DOHH2 (cell line): Measurements from ENCODE around the gene PLIN5.

Source experiments
- H3F3A ChIP-seq: fragments of 200-600 bp; sonication (generic), shearing (Covaris generic); 2 replicates; pipeline ENCODE4 v1.6.0; 2016; ENCODE audit warnings: antibody characterized with exemption, mild to moderate bottlenecking; ENCODE audit not compliant: control insufficient read depth, insufficient read depth
- H3K27ac ChIP-seq: fragments of 200-600 bp; sonication (generic); 2 replicates; pipeline ENCODE4 v1.5.1; 2014; ENCODE audit warnings: low read depth, mild to moderate bottlenecking, low read length, moderate library complexity
- H3K27me3 ChIP-seq: fragments of 200-600 bp; sonication (generic); 2 replicates; pipeline ENCODE4 v1.6.1; 2014; ENCODE audit warnings: mild to moderate bottlenecking, low read length, mixed read lengths; ENCODE audit not compliant: control insufficient read depth
- H3K36me3 ChIP-seq: fragments of 200-600 bp; sonication (generic); 2 replicates; pipeline ENCODE4 v1.6.1; 2014; ENCODE audit warnings: mild to moderate bottlenecking, low read length, moderate library complexity, mixed read lengths; ENCODE audit not compliant: control insufficient read depth
- H3K4me1 ChIP-seq: fragments of 200-600 bp; sonication (generic); 2 replicates; pipeline ENCODE4 v1.6.1; 2014; ENCODE audit warnings: mild to moderate bottlenecking, low read length, mixed read lengths; ENCODE audit not compliant: control insufficient read depth
- H3K4me2 ChIP-seq: fragments of 200-600 bp; sonication (generic); 2 replicates; pipeline ENCODE4 v1.6.0; 2014; ENCODE audit warnings: mild to moderate bottlenecking, low read length, moderate library complexity
- H3K4me3 ChIP-seq: fragments of 200-600 bp; sonication (generic); 2 replicates; pipeline ENCODE4 v1.5.1; 2014; ENCODE audit warnings: mild to moderate bottlenecking, low read length, mixed read lengths
- H3K79me2 ChIP-seq: fragments of 200-600 bp; sonication (generic); 2 replicates; pipeline ENCODE4 v1.6.1; 2014; ENCODE audit warnings: mild to moderate bottlenecking, low read length, mixed read lengths; ENCODE audit not compliant: control insufficient read depth
- H3K9me2 ChIP-seq: fragments of 200-600 bp; sonication (generic); replicated peaks from 2 replicates; pipeline ENCODE4 v1.6.1; 2014; ENCODE audit warnings: mild to moderate bottlenecking, low read length, mixed read lengths; ENCODE audit not compliant: control insufficient read depth
- H3K9me3 ChIP-seq: fragments of 200-600 bp; sonication (generic); 2 replicates; pipeline ENCODE4 v1.6.1; 2014; ENCODE audit warnings: antibody characterized with exemption, low read length, mixed read lengths; ENCODE audit not compliant: control insufficient read depth, insufficient read depth
- H4K20me1 ChIP-seq: fragments of 200-600 bp; sonication (generic); 2 replicates; pipeline ENCODE4 v1.6.0; 2014; ENCODE audit warnings: low read depth, mild to moderate bottlenecking, antibody characterized with exemption, low read length, moderate library complexity; ENCODE audit not compliant: control insufficient read depth, insufficient read depth
- EZH2phosphoT487 ChIP-seq: fragments of 200-600 bp; sonication (generic); IDR thresholded peaks from 2 replicates; pipeline ENCODE4 v1.6.1; 2017; ENCODE audit warnings: borderline replicate concordance, mild to moderate bottlenecking, antibody characterized with exemption, low read length, moderate library complexity, mixed read lengths
- TF ChIP-seq, protein P1 (sequence below): fragments of 200-600 bp; sonication (generic); IDR thresholded peaks from one replicate; pipeline ENCODE4 v1.5.1; 2014; ENCODE audit warnings: antibody characterized with exemption, mild to moderate bottlenecking, low read depth, low read length; ENCODE audit not compliant: poor library complexity, severe bottlenecking

PLIN5 gene

DNA sequence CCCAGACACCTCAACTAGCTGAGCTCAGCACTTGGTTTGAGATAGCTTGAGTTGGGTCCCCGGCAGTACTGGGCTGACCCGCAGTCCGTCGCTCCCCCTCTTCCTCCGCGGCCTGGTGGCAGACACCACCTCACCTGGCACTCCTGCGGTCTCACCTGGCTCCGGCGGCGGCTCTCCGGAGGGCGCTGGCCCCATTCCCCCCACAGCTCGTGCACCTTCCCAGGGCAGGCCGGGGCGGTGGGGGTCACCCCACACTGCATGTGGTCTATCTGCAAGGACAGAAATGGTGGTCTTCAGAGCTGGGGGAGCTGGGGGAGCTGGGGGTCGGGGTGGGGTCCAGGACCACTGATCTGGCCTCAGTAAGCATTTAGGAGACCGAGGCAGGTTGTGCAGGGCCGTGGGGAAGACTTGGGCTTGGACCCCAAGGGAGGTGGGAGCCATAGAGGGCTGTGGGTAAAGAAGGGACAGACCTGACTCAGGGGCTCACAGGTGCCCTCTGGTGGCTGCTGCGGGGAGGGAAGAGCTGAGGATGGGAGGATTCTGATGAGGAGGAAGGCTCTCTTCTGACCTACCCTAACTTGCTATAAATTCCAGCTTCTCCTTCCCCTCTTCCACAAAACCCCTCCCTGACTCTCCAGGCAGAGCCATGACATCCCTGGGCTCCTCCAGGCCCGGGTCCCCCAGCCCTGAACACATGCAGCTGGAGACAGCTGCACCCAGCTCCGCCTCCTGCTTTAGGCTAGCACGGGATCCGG lies 10.0 kb downstream of the PLIN5 start:
- Histone ChIP-seq H3K9me3 (no peaks in the 10 kb centered on the region), H3F3A (no peaks in the 10 kb centered on the region)

DNA sequence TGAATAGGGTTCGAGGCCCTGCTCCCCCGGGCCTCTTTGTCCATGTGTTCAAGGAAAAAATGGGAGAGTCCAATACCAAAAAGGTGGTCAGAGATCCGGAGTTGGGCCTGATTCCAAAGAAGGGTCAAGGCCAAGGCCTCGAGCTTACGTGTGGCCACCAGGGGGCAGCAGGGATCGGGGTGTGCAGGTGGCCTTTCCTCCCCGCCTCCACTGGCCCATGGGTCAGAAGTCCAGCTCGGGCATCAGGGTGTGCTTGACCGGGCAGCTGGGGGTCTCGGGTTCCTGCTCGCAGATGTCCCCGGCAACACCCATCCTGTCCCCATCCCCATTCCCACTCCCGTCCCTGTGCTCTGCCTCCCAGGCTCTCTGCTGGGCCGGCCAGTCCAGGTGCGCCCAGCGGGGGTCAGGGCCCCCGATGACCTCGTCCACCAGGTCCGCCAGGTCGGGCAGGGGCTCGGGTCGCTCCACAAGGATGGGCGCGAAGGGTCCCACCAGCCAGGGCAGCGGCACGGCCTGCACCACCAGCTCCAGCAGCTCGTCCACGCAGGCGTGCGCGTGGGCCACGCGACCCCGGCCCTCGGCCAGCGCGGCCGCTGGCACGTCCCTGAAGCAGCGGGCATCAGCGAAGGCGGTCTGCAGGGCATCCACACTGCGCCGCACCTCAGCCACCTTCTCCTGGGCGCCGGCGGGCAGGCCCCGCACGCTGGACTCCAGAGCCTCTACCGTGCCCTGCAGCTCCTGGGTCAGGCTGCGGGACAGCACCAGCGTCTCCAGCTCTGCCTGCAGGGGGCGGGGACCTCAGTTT lies 11.5 kb downstream of the PLIN5 start:
- Histone ChIP-seq H4K20me1 (no peaks in the 10 kb centered on the region), H3F3A (no peaks in the 10 kb centered on the region), H3K27ac (no peak overlapping the region), H3K36me3 (no peaks in the 10 kb centered on the region), H3K9me3 (no peaks in the 10 kb centered on the region), H3K4me1 (no peaks in the 10 kb centered on the region), H3K9me2 (no peaks in the 10 kb centered on the region), H3K27me3 (no peaks in the 10 kb centered on the region), H3K4me3 (no peak overlapping the region), H3K4me2 (no peak overlapping the region), H3K79me2 (no peaks in the 10 kb centered on the region)
- TF ChIP-seq, protein P1, sequence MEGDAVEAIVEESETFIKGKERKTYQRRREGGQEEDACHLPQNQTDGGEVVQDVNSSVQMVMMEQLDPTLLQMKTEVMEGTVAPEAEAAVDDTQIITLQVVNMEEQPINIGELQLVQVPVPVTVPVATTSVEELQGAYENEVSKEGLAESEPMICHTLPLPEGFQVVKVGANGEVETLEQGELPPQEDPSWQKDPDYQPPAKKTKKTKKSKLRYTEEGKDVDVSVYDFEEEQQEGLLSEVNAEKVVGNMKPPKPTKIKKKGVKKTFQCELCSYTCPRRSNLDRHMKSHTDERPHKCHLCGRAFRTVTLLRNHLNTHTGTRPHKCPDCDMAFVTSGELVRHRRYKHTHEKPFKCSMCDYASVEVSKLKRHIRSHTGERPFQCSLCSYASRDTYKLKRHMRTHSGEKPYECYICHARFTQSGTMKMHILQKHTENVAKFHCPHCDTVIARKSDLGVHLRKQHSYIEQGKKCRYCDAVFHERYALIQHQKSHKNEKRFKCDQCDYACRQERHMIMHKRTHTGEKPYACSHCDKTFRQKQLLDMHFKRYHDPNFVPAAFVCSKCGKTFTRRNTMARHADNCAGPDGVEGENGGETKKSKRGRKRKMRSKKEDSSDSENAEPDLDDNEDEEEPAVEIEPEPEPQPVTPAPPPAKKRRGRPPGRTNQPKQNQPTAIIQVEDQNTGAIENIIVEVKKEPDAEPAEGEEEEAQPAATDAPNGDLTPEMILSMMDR: peak; percentile 83
- no peak for TF ChIP-seq EZH2phosphoT487

More for the DNA sequence above, 10.0 kb downstream of the PLIN5 start:
- Histone ChIP-seq H4K20me1 (no peaks in the 10 kb centered on the region), H3K4me3 (no peak overlapping the region), H3K27ac (no peak overlapping the region), H3K4me1 (no peaks in the 10 kb centered on the region), H3K4me2 (no peak overlapping the region), H3K36me3 (no peaks in the 10 kb centered on the region), H3K79me2 (no peaks in the 10 kb centered on the region), H3K27me3 (no peaks in the 10 kb centered on the region), H3K9me2 (no peaks in the 10 kb centered on the region)
- TF ChIP-seq EZH2phosphoT487: no peak
- TF ChIP-seq, protein P1: peak; percentile 79

DNA sequence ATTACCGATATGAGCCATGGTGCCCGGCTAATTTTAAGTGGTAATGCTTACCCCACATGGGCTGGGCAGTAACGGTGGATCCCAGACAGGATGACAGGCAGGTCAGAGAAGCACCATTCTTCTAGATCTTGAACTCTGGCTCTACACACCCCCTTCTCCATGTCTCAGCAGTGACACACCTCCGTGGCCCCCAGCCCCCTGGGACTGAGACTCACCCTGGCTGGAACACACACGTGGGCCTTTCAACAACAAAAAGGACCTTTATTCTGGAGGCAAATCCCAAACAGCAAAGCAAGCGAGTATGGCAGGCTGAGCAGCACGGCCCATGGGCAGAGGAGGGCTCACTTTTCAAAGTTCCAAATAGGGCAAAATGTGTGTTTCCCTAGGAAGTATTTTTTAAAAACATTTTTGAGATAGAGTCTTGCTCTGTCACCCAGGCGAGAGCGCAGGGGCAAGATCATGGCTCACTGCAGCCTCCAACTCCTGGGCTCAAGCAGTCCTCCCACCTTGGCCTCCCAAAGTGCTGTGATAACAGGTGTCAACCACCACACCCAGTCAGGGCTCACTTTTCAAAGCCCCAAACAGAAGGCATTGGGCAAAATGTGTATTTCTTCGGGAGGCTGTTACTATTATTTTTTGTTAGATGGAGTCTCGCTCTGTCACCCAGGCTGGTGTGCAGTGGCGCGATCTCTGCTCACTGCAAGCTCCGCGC lies 12.6 kb downstream of the PLIN5 start:
- no peak overlapping the region for H3K27ac ChIP-seq

More for the DNA sequence above, 12.6 kb downstream of the PLIN5 start:
- H3K27me3 ChIP-seq: no peaks in the 10 kb centered on the region
- H3K4me2 ChIP-seq: no peak overlapping the region
- no peak overlapping the region for H3K4me3 ChIP-seq
- no peaks in the 10 kb centered on the region for H3K36me3 ChIP-seq
- H3K9me2 ChIP-seq: no peaks in the 10 kb centered on the region
- H3K79me2 ChIP-seq: no peaks in the 10 kb centered on the region
- H3K4me1 ChIP-seq: no peaks in the 10 kb centered on the region
- H3K9me3 ChIP-seq: no peaks in the 10 kb centered on the region
- no peak for TF ChIP-seq EZH2phosphoT487
- TF ChIP-seq, protein P1: no peak
- no peaks in the 10 kb centered on the region for H4K20me1 ChIP-seq
- no peaks in the 10 kb centered on the region for H3F3A ChIP-seq
